GM23338 (cell line): ENCODE measurements around the gene FGF3. TPM values are rescaled to one million over a fixed set of nuclear protein-coding genes. Genes with fewer than 3 reads are reported as not detected.

Experiments
- ATAC-seq: fragments of 200-7000 bp; cut with Tn5 transposase; 3 replicates; pipeline ENCODE4 v1.9.1; 2020
- DNase-seq: peaks from one replicate; pipeline ENCODE4 v3.0.0-alpha.2; 2015; ENCODE audit warnings: low spot score
- H2AFZ ChIP-seq: fragments of 200-600 bp; sonication (generic); 2 replicates; pipeline ENCODE4 v1.8.0; 2016; ENCODE audit warnings: antibody characterized with exemption, mild to moderate bottlenecking, moderate library complexity
- H3F3A ChIP-seq: fragments of 200-600 bp; sonication (generic); replicated peaks from 2 replicates; pipeline ENCODE4 v1.8.0; 2017; ENCODE audit warnings: antibody characterized with exemption, mixed run types, low read depth
- H3K27ac ChIP-seq: fragments of 200-600 bp; sonication (generic); 2 replicates; pipeline ENCODE4 v1.6.1; 2016; ENCODE audit warnings: low read depth
- H3K27me3 ChIP-seq: fragments of 200-600 bp; sonication (generic); 2 replicates; pipeline ENCODE4 v1.8.0; 2016; ENCODE audit warnings: mild to moderate bottlenecking, mixed run types, moderate library complexity; ENCODE audit not compliant: insufficient read depth
- H3K36me3 ChIP-seq: fragments of 200-600 bp; sonication (generic); 2 replicates; pipeline ENCODE4 v1.8.0; 2016; ENCODE audit warnings: mild to moderate bottlenecking; ENCODE audit not compliant: insufficient read depth
- H3K4me1 ChIP-seq: fragments of 200-600 bp; sonication (generic); 2 replicates; pipeline ENCODE4 v1.8.0; 2016; ENCODE audit warnings: mild to moderate bottlenecking, moderate library complexity; ENCODE audit not compliant: insufficient read depth
- H3K4me2 ChIP-seq: fragments of 200-600 bp; sonication (generic); 2 replicates; pipeline ENCODE4 v1.7.1; 2017; ENCODE audit warnings: mixed run types
- H3K4me3 ChIP-seq: fragments of 200-600 bp; sonication (generic); 2 replicates; pipeline ENCODE4 v1.6.1; 2016; ENCODE audit warnings: mixed run types
- H3K79me2 ChIP-seq: fragments of 200-600 bp; sonication (generic); replicated peaks from 2 replicates; pipeline ENCODE4 v1.8.0; 2017; ENCODE audit warnings: mild to moderate bottlenecking; ENCODE audit not compliant: insufficient read depth
- H3K9me2 ChIP-seq: fragments of 200-600 bp; sonication (generic); 2 replicates; pipeline ENCODE4 v1.8.0; 2017; ENCODE audit not compliant: insufficient read depth
- H4K20me1 ChIP-seq: fragments of 200-600 bp; sonication (generic); replicated peaks from 2 replicates; pipeline ENCODE4 v1.8.0; 2017; ENCODE audit warnings: mild to moderate bottlenecking; ENCODE audit not compliant: insufficient read depth
- H3K27ac Mint-ChIP-seq: 2 replicates; pipeline ENCODE4 v1.8.0; 2020; ENCODE audit warnings: inconsistent platforms, mild to moderate bottlenecking, moderate library complexity, mixed read lengths
- H3K27me3 Mint-ChIP-seq: 3 replicates; pipeline ENCODE4 v1.8.0; 2022; ENCODE audit warnings: low read depth, mild to moderate bottlenecking, moderate library complexity, mixed read lengths, inconsistent platforms; ENCODE audit not compliant: insufficient read depth, poor library complexity
- H3K36me3 Mint-ChIP-seq: 3 replicates; pipeline ENCODE4 v1.8.0; 2021; ENCODE audit warnings: low read depth, mild to moderate bottlenecking, inconsistent platforms, moderate library complexity, mixed read lengths
- H3K4me1 Mint-ChIP-seq: 3 replicates; pipeline ENCODE4 v1.8.0; 2020; ENCODE audit warnings: mild to moderate bottlenecking, inconsistent platforms, mixed read lengths
- H3K4me3 Mint-ChIP-seq: 3 replicates; pipeline ENCODE4 v1.8.0; 2021; ENCODE audit warnings: moderate library complexity, mild to moderate bottlenecking, inconsistent platforms, mixed read lengths
- H3K9me3 Mint-ChIP-seq: 3 replicates; pipeline ENCODE4 v1.8.0; 2020; ENCODE audit warnings: moderate library complexity, mild to moderate bottlenecking, inconsistent platforms, mixed read lengths
- EZH2 ChIP-seq: fragments of 200-600 bp; sonication (generic); IDR thresholded peaks from one replicate; pipeline ENCODE4 v1.8.0; 2017; ENCODE audit warnings: antibody characterized with exemption, mild to moderate bottlenecking, low read depth; ENCODE audit not compliant: unreplicated experiment
- EZH2phosphoT487 ChIP-seq: fragments of 200-600 bp; sonication (generic); IDR thresholded peaks from one replicate; pipeline ENCODE4 v1.8.1; 2018; ENCODE audit warnings: antibody characterized with exemption; ENCODE audit not compliant: unreplicated experiment
- JUNB ChIP-seq: IDR thresholded peaks from one replicate; pipeline ENCODE4 v1.6.1; 2016; ENCODE audit warnings: antibody characterized with exemption; ENCODE audit not compliant: unreplicated experiment
- NANOG ChIP-seq: IDR thresholded peaks from 2 replicates; pipeline ENCODE4 v1.6.1; 2016; ENCODE audit warnings: antibody characterized with exemption, borderline replicate concordance
- POLR2AphosphoS5 ChIP-seq: IDR thresholded peaks from 2 replicates; pipeline ENCODE4 v1.6.1; 2016; ENCODE audit warnings: antibody characterized with exemption, low read depth
- ZNF114 ChIP-seq: fragments of 250-450 bp; sonication (Bioruptor Pico); IDR thresholded peaks from 2 replicates; pipeline ENCODE4 v1.5.0; 2020; ENCODE audit warnings: mild to moderate bottlenecking, moderate library complexity
- ZNF331 ChIP-seq: fragments of 250-450 bp; sonication (Bioruptor Pico); IDR thresholded peaks from 2 replicates; pipeline ENCODE4 v1.5.0; 2020; ENCODE audit warnings: low read depth, mild to moderate bottlenecking, moderate library complexity
- polyA plus RNA-seq: library from polyadenylated mRNA; unstranded; fragments of >200 nt; fragmentation: Nextera tagmentation; extraction: Ambion mirVana; gene quantifications from 2 replicates; pipeline ENCODE4 v1.2.1, GENCODE V29; 2016
- total RNA-seq: library from RNA; depleted of rRNA; stranded (reverse); fragments of >200 nt; shearing (Covaris generic); gene quantifications from 2 replicates; pipeline ENCODE4 v1.2.3, GENCODE V29; 2014
- TF ChIP-seq, protein P1 (sequence below), 2 experiments: fragments of 200-600 bp in 1 of 2; sonication (generic) in 1 of 2; conservative IDR thresholded peaks; 2 replicates each; pipeline versions ENCODE4 v1.5.1 to v1.6.1; 2016 to 2017; ENCODE audit warnings: antibody characterized with exemption in 2 of 2, low read depth in 2 of 2, mild to moderate bottlenecking in 2 of 2, moderate library complexity in 1 of 2
- TF ChIP-seq, protein P2 (sequence below): IDR thresholded peaks from 2 replicates; pipeline ENCODE4 v1.6.1; 2016; ENCODE audit warnings: antibody characterized with exemption
- TF ChIP-seq, protein P3 (sequence below): IDR thresholded peaks from one replicate; pipeline ENCODE4 v1.6.1; 2018; ENCODE audit warnings: antibody characterized with exemption; ENCODE audit not compliant: unreplicated experiment
- TF ChIP-seq, protein P4 (sequence below): fragments of 250-450 bp; sonication (Bioruptor Pico); IDR thresholded peaks from 2 replicates; pipeline ENCODE4 v1.5.0; 2020; ENCODE audit warnings: mild to moderate bottlenecking, moderate library complexity

Gene FGF3
- total and polyA plus RNA-seq, 2 experiments from 2014 or later = 1.2 TPM; not detected in 1

DNA sequence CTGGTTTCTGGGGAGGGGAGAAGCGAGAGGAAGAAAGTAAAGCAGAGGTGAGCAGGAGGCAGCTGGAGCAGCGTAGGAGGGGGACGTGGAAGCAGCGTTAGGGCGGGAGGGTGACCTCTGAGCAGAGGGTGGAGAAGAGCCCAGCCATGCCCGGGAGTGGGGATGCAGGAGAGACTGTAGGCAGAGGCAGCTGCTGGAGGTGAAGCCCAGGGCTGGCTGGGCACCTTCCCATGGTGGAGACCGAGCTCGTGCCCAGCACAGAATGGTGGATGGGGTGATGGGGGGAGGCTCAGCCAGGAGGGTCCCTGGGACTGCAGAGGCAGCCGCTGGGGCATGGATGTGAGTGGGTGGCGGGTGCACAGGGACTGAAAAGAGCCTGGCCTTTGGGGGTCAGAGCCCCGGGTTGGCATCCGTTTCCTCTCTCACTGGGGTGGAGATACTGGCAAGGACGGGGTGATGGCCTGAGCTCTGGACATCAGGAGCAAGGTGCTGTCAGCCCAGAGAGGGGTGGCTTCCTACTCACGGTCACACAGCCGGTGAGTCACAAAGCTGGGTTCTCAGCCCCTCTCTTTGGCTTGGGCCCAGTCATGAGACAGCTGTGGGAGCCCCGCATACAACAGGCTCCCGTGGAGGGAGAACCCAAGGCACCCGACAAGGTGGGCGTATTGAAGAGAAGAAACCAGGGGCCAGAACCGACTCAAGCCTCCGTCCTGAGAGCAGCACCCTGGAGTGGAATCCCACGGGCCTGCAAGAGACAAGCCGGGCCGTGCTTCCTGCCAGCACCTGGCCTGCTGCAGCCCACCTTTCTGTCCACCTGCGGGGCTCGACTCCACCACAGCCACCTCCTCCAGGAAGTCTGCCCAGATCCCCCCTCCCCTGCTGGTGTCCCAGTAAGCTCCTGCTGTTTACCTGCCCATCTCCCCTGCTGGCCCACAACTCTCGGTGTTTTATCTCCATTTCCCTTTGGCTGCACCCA lies 45.8 kb upstream of the FGF3 start:
- H3K27ac Mint-ChIP-seq = no peak overlapping the region
- peaks cover under 1% of the 10 kb centered on the region; the same call in 1 of the 3 replicates for H3K9me3 Mint-ChIP-seq
- Histone ChIP-seq H3K4me2 (no peak overlapping the region), H3K4me1 (no peaks in the 10 kb centered on the region; the same call in 1 of the 2 replicates), H4K20me1 (no peaks in the 10 kb centered on the region), H3K27me3 (no peaks in the 10 kb centered on the region), H3K27ac (no peak overlapping the region), H3K79me2 (no peaks in the 10 kb centered on the region), H3K9me2 (no peaks in the 10 kb centered on the region), H2AFZ (no peak overlapping the region), H3F3A (0 out of 2 replicates have a peak, but pooled peaks cover 2% of the 10 kb centered on the region), H3K36me3 (no peaks in the 10 kb centered on the region), H3K4me3 (no peak overlapping the region)
- H3K4me3 Mint-ChIP-seq = no peak overlapping the region
- no peaks in the 10 kb centered on the region for H3K36me3 Mint-ChIP-seq
- H3K4me1 Mint-ChIP-seq = peaks cover 23% of the 10 kb centered on the region
- DNase-seq (no peak), ATAC-seq (no peak)
- H3K27me3 Mint-ChIP-seq = peaks cover 7% of the 10 kb centered on the region
- TF ChIP-seq EZH2phosphoT487 = no peak
- TF ChIP-seq, protein P1, sequence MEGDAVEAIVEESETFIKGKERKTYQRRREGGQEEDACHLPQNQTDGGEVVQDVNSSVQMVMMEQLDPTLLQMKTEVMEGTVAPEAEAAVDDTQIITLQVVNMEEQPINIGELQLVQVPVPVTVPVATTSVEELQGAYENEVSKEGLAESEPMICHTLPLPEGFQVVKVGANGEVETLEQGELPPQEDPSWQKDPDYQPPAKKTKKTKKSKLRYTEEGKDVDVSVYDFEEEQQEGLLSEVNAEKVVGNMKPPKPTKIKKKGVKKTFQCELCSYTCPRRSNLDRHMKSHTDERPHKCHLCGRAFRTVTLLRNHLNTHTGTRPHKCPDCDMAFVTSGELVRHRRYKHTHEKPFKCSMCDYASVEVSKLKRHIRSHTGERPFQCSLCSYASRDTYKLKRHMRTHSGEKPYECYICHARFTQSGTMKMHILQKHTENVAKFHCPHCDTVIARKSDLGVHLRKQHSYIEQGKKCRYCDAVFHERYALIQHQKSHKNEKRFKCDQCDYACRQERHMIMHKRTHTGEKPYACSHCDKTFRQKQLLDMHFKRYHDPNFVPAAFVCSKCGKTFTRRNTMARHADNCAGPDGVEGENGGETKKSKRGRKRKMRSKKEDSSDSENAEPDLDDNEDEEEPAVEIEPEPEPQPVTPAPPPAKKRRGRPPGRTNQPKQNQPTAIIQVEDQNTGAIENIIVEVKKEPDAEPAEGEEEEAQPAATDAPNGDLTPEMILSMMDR (conservative IDR thresholded peaks at IDR 0.05; ENCODE audit: low read depth in 2 of 2) = no peak
- no peak for TF ChIP-seq ZNF114 (CRISPR knock-in tag)
- TF ChIP-seq, protein P2, sequence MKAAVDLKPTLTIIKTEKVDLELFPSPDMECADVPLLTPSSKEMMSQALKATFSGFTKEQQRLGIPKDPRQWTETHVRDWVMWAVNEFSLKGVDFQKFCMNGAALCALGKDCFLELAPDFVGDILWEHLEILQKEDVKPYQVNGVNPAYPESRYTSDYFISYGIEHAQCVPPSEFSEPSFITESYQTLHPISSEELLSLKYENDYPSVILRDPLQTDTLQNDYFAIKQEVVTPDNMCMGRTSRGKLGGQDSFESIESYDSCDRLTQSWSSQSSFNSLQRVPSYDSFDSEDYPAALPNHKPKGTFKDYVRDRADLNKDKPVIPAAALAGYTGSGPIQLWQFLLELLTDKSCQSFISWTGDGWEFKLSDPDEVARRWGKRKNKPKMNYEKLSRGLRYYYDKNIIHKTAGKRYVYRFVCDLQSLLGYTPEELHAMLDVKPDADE = no peak
- no peak for TF ChIP-seq JUNB
- no peak for TF ChIP-seq EZH2
- TF ChIP-seq NANOG = no peak
- no peak for TF ChIP-seq ZNF331
- TF ChIP-seq POLR2AphosphoS5 = no peak
- TF ChIP-seq, protein P3, sequence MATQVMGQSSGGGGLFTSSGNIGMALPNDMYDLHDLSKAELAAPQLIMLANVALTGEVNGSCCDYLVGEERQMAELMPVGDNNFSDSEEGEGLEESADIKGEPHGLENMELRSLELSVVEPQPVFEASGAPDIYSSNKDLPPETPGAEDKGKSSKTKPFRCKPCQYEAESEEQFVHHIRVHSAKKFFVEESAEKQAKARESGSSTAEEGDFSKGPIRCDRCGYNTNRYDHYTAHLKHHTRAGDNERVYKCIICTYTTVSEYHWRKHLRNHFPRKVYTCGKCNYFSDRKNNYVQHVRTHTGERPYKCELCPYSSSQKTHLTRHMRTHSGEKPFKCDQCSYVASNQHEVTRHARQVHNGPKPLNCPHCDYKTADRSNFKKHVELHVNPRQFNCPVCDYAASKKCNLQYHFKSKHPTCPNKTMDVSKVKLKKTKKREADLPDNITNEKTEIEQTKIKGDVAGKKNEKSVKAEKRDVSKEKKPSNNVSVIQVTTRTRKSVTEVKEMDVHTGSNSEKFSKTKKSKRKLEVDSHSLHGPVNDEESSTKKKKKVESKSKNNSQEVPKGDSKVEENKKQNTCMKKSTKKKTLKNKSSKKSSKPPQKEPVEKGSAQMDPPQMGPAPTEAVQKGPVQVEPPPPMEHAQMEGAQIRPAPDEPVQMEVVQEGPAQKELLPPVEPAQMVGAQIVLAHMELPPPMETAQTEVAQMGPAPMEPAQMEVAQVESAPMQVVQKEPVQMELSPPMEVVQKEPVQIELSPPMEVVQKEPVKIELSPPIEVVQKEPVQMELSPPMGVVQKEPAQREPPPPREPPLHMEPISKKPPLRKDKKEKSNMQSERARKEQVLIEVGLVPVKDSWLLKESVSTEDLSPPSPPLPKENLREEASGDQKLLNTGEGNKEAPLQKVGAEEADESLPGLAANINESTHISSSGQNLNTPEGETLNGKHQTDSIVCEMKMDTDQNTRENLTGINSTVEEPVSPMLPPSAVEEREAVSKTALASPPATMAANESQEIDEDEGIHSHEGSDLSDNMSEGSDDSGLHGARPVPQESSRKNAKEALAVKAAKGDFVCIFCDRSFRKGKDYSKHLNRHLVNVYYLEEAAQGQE = no peak
- TF ChIP-seq, protein P4, sequence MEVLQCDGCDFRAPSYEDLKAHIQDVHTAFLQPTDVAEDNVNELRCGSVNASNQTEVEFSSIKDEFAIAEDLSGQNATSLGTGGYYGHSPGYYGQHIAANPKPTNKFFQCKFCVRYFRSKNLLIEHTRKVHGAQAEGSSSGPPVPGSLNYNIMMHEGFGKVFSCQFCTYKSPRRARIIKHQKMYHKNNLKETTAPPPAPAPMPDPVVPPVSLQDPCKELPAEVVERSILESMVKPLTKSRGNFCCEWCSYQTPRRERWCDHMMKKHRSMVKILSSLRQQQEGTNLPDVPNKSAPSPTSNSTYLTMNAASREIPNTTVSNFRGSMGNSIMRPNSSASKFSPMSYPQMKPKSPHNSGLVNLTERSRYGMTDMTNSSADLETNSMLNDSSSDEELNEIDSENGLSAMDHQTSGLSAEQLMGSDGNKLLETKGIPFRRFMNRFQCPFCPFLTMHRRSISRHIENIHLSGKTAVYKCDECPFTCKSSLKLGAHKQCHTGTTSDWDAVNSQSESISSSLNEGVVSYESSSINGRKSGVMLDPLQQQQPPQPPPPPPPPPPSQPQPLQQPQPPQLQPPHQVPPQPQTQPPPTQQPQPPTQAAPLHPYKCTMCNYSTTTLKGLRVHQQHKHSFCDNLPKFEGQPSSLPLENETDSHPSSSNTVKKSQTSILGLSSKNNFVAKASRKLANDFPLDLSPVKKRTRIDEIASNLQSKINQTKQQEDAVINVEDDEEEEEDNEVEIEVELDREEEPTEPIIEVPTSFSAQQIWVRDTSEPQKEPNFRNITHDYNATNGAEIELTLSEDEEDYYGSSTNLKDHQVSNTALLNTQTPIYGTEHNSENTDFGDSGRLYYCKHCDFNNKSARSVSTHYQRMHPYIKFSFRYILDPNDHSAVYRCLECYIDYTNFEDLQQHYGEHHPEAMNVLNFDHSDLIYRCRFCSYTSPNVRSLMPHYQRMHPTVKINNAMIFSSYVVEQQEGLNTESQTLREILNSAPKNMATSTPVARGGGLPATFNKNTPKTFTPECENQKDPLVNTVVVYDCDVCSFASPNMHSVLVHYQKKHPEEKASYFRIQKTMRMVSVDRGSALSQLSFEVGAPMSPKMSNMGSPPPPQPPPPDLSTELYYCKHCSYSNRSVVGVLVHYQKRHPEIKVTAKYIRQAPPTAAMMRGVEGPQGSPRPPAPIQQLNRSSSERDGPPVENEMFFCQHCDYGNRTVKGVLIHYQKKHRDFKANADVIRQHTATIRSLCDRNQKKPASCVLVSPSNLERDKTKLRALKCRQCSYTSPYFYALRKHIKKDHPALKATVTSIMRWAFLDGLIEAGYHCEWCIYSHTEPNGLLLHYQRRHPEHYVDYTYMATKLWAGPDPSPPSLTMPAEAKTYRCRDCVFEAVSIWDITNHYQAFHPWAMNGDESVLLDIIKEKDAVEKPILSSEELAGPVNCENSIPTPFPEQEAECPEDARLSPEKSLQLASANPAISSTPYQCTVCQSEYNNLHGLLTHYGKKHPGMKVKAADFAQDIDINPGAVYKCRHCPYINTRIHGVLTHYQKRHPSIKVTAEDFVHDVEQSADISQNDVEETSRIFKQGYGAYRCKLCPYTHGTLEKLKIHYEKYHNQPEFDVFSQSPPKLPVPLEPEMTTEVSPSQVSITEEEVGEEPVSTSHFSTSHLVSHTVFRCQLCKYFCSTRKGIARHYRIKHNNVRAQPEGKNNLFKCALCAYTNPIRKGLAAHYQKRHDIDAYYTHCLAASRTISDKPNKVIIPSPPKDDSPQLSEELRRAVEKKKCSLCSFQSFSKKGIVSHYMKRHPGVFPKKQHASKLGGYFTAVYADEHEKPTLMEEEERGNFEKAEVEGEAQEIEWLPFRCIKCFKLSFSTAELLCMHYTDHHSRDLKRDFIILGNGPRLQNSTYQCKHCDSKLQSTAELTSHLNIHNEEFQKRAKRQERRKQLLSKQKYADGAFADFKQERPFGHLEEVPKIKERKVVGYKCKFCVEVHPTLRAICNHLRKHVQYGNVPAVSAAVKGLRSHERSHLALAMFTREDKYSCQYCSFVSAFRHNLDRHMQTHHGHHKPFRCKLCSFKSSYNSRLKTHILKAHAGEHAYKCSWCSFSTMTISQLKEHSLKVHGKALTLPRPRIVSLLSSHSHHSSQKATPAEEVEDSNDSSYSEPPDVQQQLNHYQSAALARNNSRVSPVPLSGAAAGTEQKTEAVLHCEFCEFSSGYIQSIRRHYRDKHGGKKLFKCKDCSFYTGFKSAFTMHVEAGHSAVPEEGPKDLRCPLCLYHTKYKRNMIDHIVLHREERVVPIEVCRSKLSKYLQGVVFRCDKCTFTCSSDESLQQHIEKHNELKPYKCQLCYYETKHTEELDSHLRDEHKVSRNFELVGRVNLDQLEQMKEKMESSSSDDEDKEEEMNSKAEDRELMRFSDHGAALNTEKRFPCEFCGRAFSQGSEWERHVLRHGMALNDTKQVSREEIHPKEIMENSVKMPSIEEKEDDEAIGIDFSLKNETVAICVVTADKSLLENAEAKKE (CRISPR knock-in tag) = no peak
